Neural progenitor cell (in vitro differentiated cells): ENCODE measurements around the gene HTR6.

Experiments used
- CTCF ChIP-seq: fragments of 200-600 bp; sonication (generic); IDR thresholded peaks from 2 replicates; pipeline ENCODE4 v1.5.1; 2017; ENCODE audit warnings: antibody characterized with exemption, mild to moderate bottlenecking
- EZH2 ChIP-seq: fragments of 200-600 bp; sonication (generic); IDR thresholded peaks from 2 replicates; pipeline ENCODE4 v1.6.1; 2017; ENCODE audit warnings: antibody characterized with exemption, mild to moderate bottlenecking, moderate library complexity
- EZH2phosphoT487 ChIP-seq: fragments of 200-600 bp; sonication (generic); IDR thresholded peaks from 2 replicates; pipeline ENCODE4 v1.6.1; 2017; ENCODE audit warnings: antibody characterized with exemption

- TF ChIP-seq CTCF, result no peak
- no peak for TF ChIP-seq EZH2phosphoT487
- no peak for TF ChIP-seq EZH2
Measured at GRCh38 chr1:19689085-19689757, 24.5 kb downstream of the HTR6 start.
